DOHH2 (cell line): Measurements from ENCODE around the gene RBAK.

Source experiments
- H3F3A ChIP-seq: fragments of 200-600 bp; sonication (generic), shearing (Covaris generic); 2 replicates; pipeline ENCODE4 v1.6.0; 2016; ENCODE audit warnings: antibody characterized with exemption, mild to moderate bottlenecking; ENCODE audit not compliant: control insufficient read depth, insufficient read depth
- H3K27ac ChIP-seq: fragments of 200-600 bp; sonication (generic); 2 replicates; pipeline ENCODE4 v1.5.1; 2014; ENCODE audit warnings: low read depth, mild to moderate bottlenecking, low read length, moderate library complexity
- H3K27me3 ChIP-seq: fragments of 200-600 bp; sonication (generic); 2 replicates; pipeline ENCODE4 v1.6.1; 2014; ENCODE audit warnings: mild to moderate bottlenecking, low read length, mixed read lengths; ENCODE audit not compliant: control insufficient read depth
- H3K36me3 ChIP-seq: fragments of 200-600 bp; sonication (generic); 2 replicates; pipeline ENCODE4 v1.6.1; 2014; ENCODE audit warnings: mild to moderate bottlenecking, low read length, moderate library complexity, mixed read lengths; ENCODE audit not compliant: control insufficient read depth
- H3K4me1 ChIP-seq: fragments of 200-600 bp; sonication (generic); 2 replicates; pipeline ENCODE4 v1.6.1; 2014; ENCODE audit warnings: mild to moderate bottlenecking, low read length, mixed read lengths; ENCODE audit not compliant: control insufficient read depth
- H3K4me2 ChIP-seq: fragments of 200-600 bp; sonication (generic); 2 replicates; pipeline ENCODE4 v1.6.0; 2014; ENCODE audit warnings: mild to moderate bottlenecking, low read length, moderate library complexity
- H3K4me3 ChIP-seq: fragments of 200-600 bp; sonication (generic); 2 replicates; pipeline ENCODE4 v1.5.1; 2014; ENCODE audit warnings: mild to moderate bottlenecking, low read length, mixed read lengths
- H3K79me2 ChIP-seq: fragments of 200-600 bp; sonication (generic); 2 replicates; pipeline ENCODE4 v1.6.1; 2014; ENCODE audit warnings: mild to moderate bottlenecking, low read length, mixed read lengths; ENCODE audit not compliant: control insufficient read depth
- H3K9me2 ChIP-seq: fragments of 200-600 bp; sonication (generic); replicated peaks from 2 replicates; pipeline ENCODE4 v1.6.1; 2014; ENCODE audit warnings: mild to moderate bottlenecking, low read length, mixed read lengths; ENCODE audit not compliant: control insufficient read depth
- H3K9me3 ChIP-seq: fragments of 200-600 bp; sonication (generic); 2 replicates; pipeline ENCODE4 v1.6.1; 2014; ENCODE audit warnings: antibody characterized with exemption, low read length, mixed read lengths; ENCODE audit not compliant: control insufficient read depth, insufficient read depth
- H4K20me1 ChIP-seq: fragments of 200-600 bp; sonication (generic); 2 replicates; pipeline ENCODE4 v1.6.0; 2014; ENCODE audit warnings: low read depth, mild to moderate bottlenecking, antibody characterized with exemption, low read length, moderate library complexity; ENCODE audit not compliant: control insufficient read depth, insufficient read depth
- CTCF ChIP-seq: fragments of 200-600 bp; sonication (generic); IDR thresholded peaks from one replicate; pipeline ENCODE4 v1.5.1; 2014; ENCODE audit warnings: antibody characterized with exemption, mild to moderate bottlenecking, low read depth, low read length; ENCODE audit not compliant: poor library complexity, severe bottlenecking
- EZH2phosphoT487 ChIP-seq: fragments of 200-600 bp; sonication (generic); IDR thresholded peaks from 2 replicates; pipeline ENCODE4 v1.6.1; 2017; ENCODE audit warnings: borderline replicate concordance, mild to moderate bottlenecking, antibody characterized with exemption, low read length, moderate library complexity, mixed read lengths

The RBAK gene

GRCh38 chr7:5088906-5089305, 43.2 kb downstream of the RBAK start:
- Histone ChIP-seq H3K4me2 (no peak overlapping the region), H3K79me2 (no peaks in the 10 kb centered on the region), H3K27me3 (no peaks in the 10 kb centered on the region), H3K9me3 (peaks cover 11% of the 10 kb centered on the region; the same call in 1 of the 2 replicates), H3F3A (no peaks in the 10 kb centered on the region), H3K4me1 (no peaks in the 10 kb centered on the region), H4K20me1 (no peaks in the 10 kb centered on the region), H3K36me3 (no peaks in the 10 kb centered on the region), H3K9me2 (no peaks in the 10 kb centered on the region), H3K4me3 (no peak overlapping the region), H3K27ac (no peak overlapping the region)
- TF ChIP-seq EZH2phosphoT487 (no peak), CTCF (no peak)

- H4K20me1 ChIP-seq, result no peaks in the 10 kb centered on the region
- H3K27ac ChIP-seq, result no peak overlapping the region
- no peaks in the 10 kb centered on the region for H3K36me3 ChIP-seq
- H3K4me3 ChIP-seq, result no peak overlapping the region
- H3K4me2 ChIP-seq, result no peak overlapping the region
- no peaks in the 10 kb centered on the region for H3K27me3 ChIP-seq
- no peaks in the 10 kb centered on the region for H3F3A ChIP-seq
- H3K9me3 ChIP-seq, result peaks cover 24% of the 10 kb centered on the region; the same call in 1 of the 2 replicates
- no peaks in the 10 kb centered on the region for H3K79me2 ChIP-seq
- TF ChIP-seq EZH2phosphoT487, result no peak
- no peaks in the 10 kb centered on the region for H3K4me1 ChIP-seq
- H3K9me2 ChIP-seq, result no peaks in the 10 kb centered on the region
Observed at GRCh38 chr7:5093948-5094347, 48.3 kb downstream of the RBAK start.

- Histone ChIP-seq H3F3A (no peaks in the 10 kb centered on the region), H3K79me2 (no peaks in the 10 kb centered on the region), H3K9me2 (no peaks in the 10 kb centered on the region), H3K27ac (no peak overlapping the region), H3K4me1 (no peaks in the 10 kb centered on the region), H3K4me2 (no peak overlapping the region), H3K4me3 (no peak overlapping the region), H4K20me1 (no peaks in the 10 kb centered on the region), H3K9me3 (peaks cover 24% of the 10 kb centered on the region; the same call in 1 of the 2 replicates), H3K27me3 (no peaks in the 10 kb centered on the region), H3K36me3 (no peaks in the 10 kb centered on the region)
- TF ChIP-seq EZH2phosphoT487, result no peak
- no peak for TF ChIP-seq CTCF
Observed at GRCh38 chr7:5094641-5095040, 49.0 kb downstream of the RBAK start.

GRCh38 chr7:5116359-5116758, 70.7 kb downstream of the RBAK start:
- no peaks in the 10 kb centered on the region for H3K79me2 ChIP-seq
- no peaks in the 10 kb centered on the region for H3K9me3 ChIP-seq
- no peak overlapping the region for H3K4me3 ChIP-seq

More at GRCh38 chr7:5116359-5116758, 70.7 kb downstream of the RBAK start:
- no peak overlapping the region for H3K27ac ChIP-seq
- no peaks in the 10 kb centered on the region for H3K4me1 ChIP-seq
- TF ChIP-seq EZH2phosphoT487 (no peak), CTCF (no peak)
- no peaks in the 10 kb centered on the region for H4K20me1 ChIP-seq
- H3K36me3 ChIP-seq, result no peaks in the 10 kb centered on the region
- no peak overlapping the region for H3K4me2 ChIP-seq
- no peaks in the 10 kb centered on the region for H3F3A ChIP-seq
- H3K27me3 ChIP-seq, result no peaks in the 10 kb centered on the region
- H3K9me2 ChIP-seq, result no peaks in the 10 kb centered on the region
